ENCODE results near the gene LHFPL3.
A peak's percentile ranks its signal among the peaks of the same experiment; 100 is the strongest.

The LHFPL3 gene

DNA sequence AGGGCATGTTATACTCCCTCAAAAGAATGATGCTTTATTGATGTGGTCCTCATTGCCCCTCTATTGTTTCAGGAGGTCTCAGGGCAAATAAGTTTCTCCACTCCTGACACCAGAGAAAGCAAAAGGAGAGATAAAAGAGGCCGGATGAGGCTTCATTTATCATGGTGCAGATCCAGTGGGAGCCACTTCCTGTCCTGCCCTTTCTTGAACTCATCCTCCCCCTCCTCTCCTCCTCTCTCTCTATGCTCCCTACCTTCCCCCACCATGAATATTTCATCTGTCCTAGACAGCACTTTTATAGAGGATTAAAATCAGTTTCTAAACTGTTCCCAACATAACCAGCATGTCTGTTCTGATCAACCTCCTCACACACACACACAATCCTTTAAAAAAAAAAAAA lies 513.4 kb downstream of the LHFPL3 start:
- Histone ChIP-seq H3K4me1 (ENCODE audit: control insufficient read depth, low read depth, low read length) (no peaks in the 10 kb centered on the region), H3K27ac (ENCODE audit: low read depth, low read length) (no peak overlapping the region), H3K9ac (ENCODE audit: low read length) (no peak overlapping the region), H3K4me2 (ENCODE audit: low read length) (no peak overlapping the region), H3K27me3 (ENCODE audit: insufficient read depth, low read length, poor library complexity) (no peaks in the 10 kb centered on the region), H3K79me2 (ENCODE audit: control insufficient read depth, insufficient read depth, low read length) (no peaks in the 10 kb centered on the region), H3K18ac (ENCODE audit: low read length) (no peak overlapping the region), H4K8ac (ENCODE audit: low read depth, low read length) (no peak overlapping the region), H2BK5ac (ENCODE audit: low read length) (no peak overlapping the region), H3K4ac (ENCODE audit: low read depth, low read length) (no peak overlapping the region), H2BK15ac (replicated peaks; ENCODE audit: low read depth) (no peak overlapping the region), H3K56ac (ENCODE audit: low read length) (no peak overlapping the region), H2BK120ac (ENCODE audit: low read depth, low read length) (no peak overlapping the region), H3K79me1 (ENCODE audit: low read length) (no peaks in the 10 kb centered on the region), H3K4me3 (ENCODE audit: low read length) (no peak overlapping the region), H4K5ac (ENCODE audit: low read length) (no peak overlapping the region), H3K36me3 (ENCODE audit: control insufficient read depth, insufficient read depth, low read length) (no peaks in the 10 kb centered on the region), H2AK5ac (ENCODE audit: low read length) (no peak overlapping the region), H3K23ac (ENCODE audit: low read length) (no peak overlapping the region)
- DNase-seq = no peak
- no CpG with 5 or more reads among the region's 1 CpG for WGBS (ENCODE audit: extremely low coverage, insufficient coverage, low lambda C conversion rate)

DNA sequence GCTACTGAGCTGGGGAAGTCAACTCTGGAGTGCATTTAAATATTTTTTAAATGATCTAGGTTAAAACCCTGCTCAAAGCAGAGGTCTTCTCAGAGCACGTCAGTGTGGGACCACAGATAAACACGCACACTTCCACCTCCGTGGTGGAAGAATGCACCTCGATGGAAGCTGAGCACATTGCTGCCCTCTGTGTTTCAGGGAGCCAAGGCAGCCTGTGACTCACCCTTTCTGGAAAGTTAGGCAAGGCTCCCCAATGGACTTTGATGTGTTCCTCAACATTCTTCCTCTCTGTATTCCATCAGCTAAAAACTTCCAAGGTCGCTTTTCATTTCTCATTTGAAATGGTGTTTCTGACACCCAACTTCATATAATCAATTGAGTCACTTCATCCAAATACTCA lies 514.8 kb downstream of the LHFPL3 start:
- Histone ChIP-seq H4K5ac (ENCODE audit: low read length) (no peak overlapping the region), H3K23ac (ENCODE audit: low read length) (no peak overlapping the region), H3K79me2 (ENCODE audit: control insufficient read depth, insufficient read depth, low read length) (no peaks in the 10 kb centered on the region), H3K9ac (ENCODE audit: low read length) (no peak overlapping the region), H4K8ac (ENCODE audit: low read depth, low read length) (no peak overlapping the region), H2BK15ac (replicated peaks; ENCODE audit: low read depth) (no peak overlapping the region), H2BK120ac (ENCODE audit: low read depth, low read length) (no peak overlapping the region), H3K4me1 (ENCODE audit: control insufficient read depth, low read depth, low read length) (no peaks in the 10 kb centered on the region), H2AK5ac (ENCODE audit: low read length) (no peak overlapping the region), H3K4me3 (ENCODE audit: low read length) (no peak overlapping the region), H3K4me2 (ENCODE audit: low read length) (no peak overlapping the region), H3K79me1 (ENCODE audit: low read length) (no peaks in the 10 kb centered on the region), H3K27ac (ENCODE audit: low read depth, low read length) (no peak overlapping the region), H2BK5ac (ENCODE audit: low read length) (no peak overlapping the region), H3K4ac (ENCODE audit: low read depth, low read length) (no peak overlapping the region), H3K36me3 (ENCODE audit: control insufficient read depth, insufficient read depth, low read length) (no peaks in the 10 kb centered on the region), H3K56ac (ENCODE audit: low read length) (no peak overlapping the region), H3K18ac (ENCODE audit: low read length) (no peak overlapping the region), H3K27me3 (ENCODE audit: insufficient read depth, low read length, poor library complexity) (no peaks in the 10 kb centered on the region)
- DNase-seq = no peak
- no CpG with 5 or more reads among the region's 5 CpGs for WGBS (ENCODE audit: extremely low coverage, insufficient coverage, low lambda C conversion rate)

DNA sequence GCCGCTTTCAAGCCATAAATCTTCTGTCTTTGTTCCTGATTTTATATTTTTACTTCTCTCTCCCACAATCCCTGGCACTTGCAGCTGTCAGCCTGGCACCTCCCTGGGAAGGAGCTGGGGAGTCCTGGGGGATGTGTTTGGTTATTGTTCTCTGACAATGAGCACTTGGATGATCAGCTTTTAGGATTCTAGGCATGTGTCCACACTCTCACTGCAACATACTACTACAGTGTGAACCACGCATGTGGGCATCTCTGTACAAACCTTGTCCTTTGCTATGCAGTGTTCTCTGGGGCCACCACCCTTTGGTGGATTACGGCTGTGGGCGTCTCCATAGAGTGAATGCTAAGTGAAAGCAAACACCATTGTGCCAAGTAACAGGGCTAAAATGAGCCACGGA lies 517.2 kb downstream of the LHFPL3 start:
- H3K27ac ChIP-seq (ENCODE audit: low read depth, low read length) = no peak overlapping the region
- H3K36me3 ChIP-seq (ENCODE audit: control insufficient read depth, insufficient read depth, low read length) = no peaks in the 10 kb centered on the region
- no peak overlapping the region for H3K4me3 ChIP-seq (ENCODE audit: low read length)
- H3K4me2 ChIP-seq (ENCODE audit: low read length) = no peak overlapping the region
- H3K9ac ChIP-seq (ENCODE audit: low read length) = no peak overlapping the region
- H4K8ac ChIP-seq (ENCODE audit: low read depth, low read length) = no peak overlapping the region
- WGBS (ENCODE audit: extremely low coverage, insufficient coverage, low lambda C conversion rate) = no CpG with 5 or more reads among the region's 5 CpGs
- H3K18ac ChIP-seq (ENCODE audit: low read length) = no peak overlapping the region
- no peaks in the 10 kb centered on the region for H3K27me3 ChIP-seq (ENCODE audit: insufficient read depth, low read length, poor library complexity)
- H3K79me1 ChIP-seq (ENCODE audit: low read length) = no peaks in the 10 kb centered on the region
- H3K4ac ChIP-seq (ENCODE audit: low read depth, low read length) = no peak overlapping the region
- no peak overlapping the region for H3K23ac ChIP-seq (ENCODE audit: low read length)
- no peak overlapping the region for H3K56ac ChIP-seq (ENCODE audit: low read length)
- no peak for DNase-seq
- H2BK15ac ChIP-seq (replicated peaks; ENCODE audit: low read depth) = no peak overlapping the region
- H4K5ac ChIP-seq (ENCODE audit: low read length) = no peak overlapping the region
- H2BK120ac ChIP-seq (ENCODE audit: low read depth, low read length) = no peak overlapping the region
- H2BK5ac ChIP-seq (ENCODE audit: low read length) = no peak overlapping the region
- H3K79me2 ChIP-seq (ENCODE audit: control insufficient read depth, insufficient read depth, low read length) = no peaks in the 10 kb centered on the region
- H3K4me1 ChIP-seq (ENCODE audit: control insufficient read depth, low read depth, low read length) = no peaks in the 10 kb centered on the region
- H2AK5ac ChIP-seq (ENCODE audit: low read length) = no peak overlapping the region

DNA sequence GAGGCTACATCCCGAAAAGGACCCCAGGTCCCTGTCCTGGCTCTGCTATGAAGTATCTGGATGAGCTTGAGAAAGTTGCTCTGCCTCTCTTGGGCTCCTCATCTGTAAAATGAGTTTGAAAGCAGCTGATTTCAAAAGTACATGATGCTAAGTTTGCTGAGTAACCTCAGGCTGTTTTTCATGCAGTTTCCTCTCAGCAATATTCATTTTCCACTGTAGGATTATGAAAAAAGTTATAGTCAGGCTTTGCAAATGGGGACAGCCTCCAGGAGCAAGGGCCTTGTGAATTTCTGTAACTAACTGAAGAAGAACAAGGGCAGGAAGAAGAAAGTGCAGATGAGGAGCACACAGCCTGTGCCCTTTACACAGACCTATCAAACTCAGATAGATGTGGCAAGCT lies 518.3 kb downstream of the LHFPL3 start:
- H3K4me2 ChIP-seq (ENCODE audit: low read length) = no peak overlapping the region
- H3K27me3 ChIP-seq (ENCODE audit: insufficient read depth, low read length, poor library complexity) = no peaks in the 10 kb centered on the region
- no CpG with 5 or more reads among the region's 1 CpG for WGBS (ENCODE audit: extremely low coverage, insufficient coverage, low lambda C conversion rate)

DNA sequence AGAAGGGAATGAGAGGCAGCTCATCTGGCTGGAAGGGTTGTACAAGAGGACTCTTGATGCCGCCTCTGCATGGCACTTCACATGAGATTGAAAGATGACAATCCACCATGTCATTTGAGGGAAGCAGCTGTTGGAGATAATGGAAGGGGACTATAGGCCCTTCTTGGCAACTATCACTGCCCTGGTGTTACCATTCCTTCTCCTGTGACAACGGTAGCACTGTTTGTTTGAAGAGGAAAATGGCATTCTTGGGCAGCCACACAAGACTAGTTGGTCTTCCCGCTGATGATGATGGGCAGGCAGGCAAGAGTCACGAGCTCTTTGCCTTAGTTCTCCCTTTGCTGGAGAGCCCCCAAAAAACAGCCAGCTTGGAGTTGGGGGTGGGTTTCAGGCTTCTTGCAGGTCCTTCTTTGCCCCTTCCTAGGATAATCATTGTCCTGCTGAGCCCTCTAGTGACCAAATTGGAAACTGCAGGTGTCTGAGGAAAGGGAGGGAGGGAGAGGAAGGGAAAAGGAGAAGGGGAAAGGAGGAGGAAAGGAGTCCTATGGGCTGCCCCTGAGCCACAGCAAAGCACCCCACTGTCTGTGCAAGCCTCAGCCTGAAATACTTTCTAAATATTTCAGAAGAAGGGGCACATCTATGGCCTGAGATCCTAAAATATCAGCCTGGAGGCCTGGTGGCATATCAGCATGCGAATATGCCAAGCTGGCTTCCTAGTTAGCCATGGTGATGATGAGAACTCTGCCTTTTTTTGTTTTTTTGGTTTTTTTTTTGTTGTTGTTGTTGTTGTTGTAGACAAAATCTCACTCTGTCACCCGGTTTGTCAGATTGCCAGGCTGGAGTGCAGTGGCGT lies 520.0 kb downstream of the LHFPL3 start:
- Histone ChIP-seq H3K9ac (ENCODE audit: low read length) (no peak overlapping the region), H3K4me3 (ENCODE audit: low read length) (no peak overlapping the region), H3K79me1 (ENCODE audit: low read length) (no peaks in the 10 kb centered on the region), H3K4me1 (ENCODE audit: control insufficient read depth, low read depth, low read length) (no peaks in the 10 kb centered on the region), H4K8ac (ENCODE audit: low read depth, low read length) (no peak overlapping the region), H3K4me2 (ENCODE audit: low read length) (no peak overlapping the region), H3K4ac (ENCODE audit: low read depth, low read length) (no peak overlapping the region), H3K27ac (ENCODE audit: low read depth, low read length) (no peak overlapping the region), H3K36me3 (ENCODE audit: control insufficient read depth, insufficient read depth, low read length) (no peaks in the 10 kb centered on the region), H2BK120ac (ENCODE audit: low read depth, low read length) (no peak overlapping the region), H3K23ac (ENCODE audit: low read length) (no peak overlapping the region), H3K79me2 (ENCODE audit: control insufficient read depth, insufficient read depth, low read length) (no peaks in the 10 kb centered on the region), H2BK15ac (replicated peaks; ENCODE audit: low read depth) (no peak overlapping the region), H3K56ac (ENCODE audit: low read length) (no peak overlapping the region), H2AK5ac (ENCODE audit: low read length) (no peak overlapping the region), H3K18ac (ENCODE audit: low read length) (no peak overlapping the region), H3K27me3 (ENCODE audit: insufficient read depth, low read length, poor library complexity) (no peaks in the 10 kb centered on the region), H4K5ac (ENCODE audit: low read length) (no peak overlapping the region), H2BK5ac (ENCODE audit: low read length) (no peak overlapping the region)
- no CpG with 5 or more reads among the region's 7 CpGs for WGBS (ENCODE audit: extremely low coverage, insufficient coverage, low lambda C conversion rate)
- peak; percentile 80 for DNase-seq

More for the DNA sequence above, 518.3 kb downstream of the LHFPL3 start:
- Histone ChIP-seq H3K36me3 (ENCODE audit: control insufficient read depth, insufficient read depth, low read length) (no peaks in the 10 kb centered on the region), H3K9ac (ENCODE audit: low read length) (no peak overlapping the region), H3K27ac (ENCODE audit: low read depth, low read length) (no peak overlapping the region), H3K79me1 (ENCODE audit: low read length) (no peaks in the 10 kb centered on the region), H3K56ac (ENCODE audit: low read length) (no peak overlapping the region), H3K4me1 (ENCODE audit: control insufficient read depth, low read depth, low read length) (no peaks in the 10 kb centered on the region), H3K23ac (ENCODE audit: low read length) (no peak overlapping the region), H4K5ac (ENCODE audit: low read length) (no peak overlapping the region), H4K8ac (ENCODE audit: low read depth, low read length) (no peak overlapping the region), H3K4me3 (ENCODE audit: low read length) (no peak overlapping the region), H2BK120ac (ENCODE audit: low read depth, low read length) (no peak overlapping the region), H2BK15ac (replicated peaks; ENCODE audit: low read depth) (no peak overlapping the region), H3K4ac (ENCODE audit: low read depth, low read length) (no peak overlapping the region), H3K18ac (ENCODE audit: low read length) (no peak overlapping the region), H2BK5ac (ENCODE audit: low read length) (no peak overlapping the region), H3K79me2 (ENCODE audit: control insufficient read depth, insufficient read depth, low read length) (no peaks in the 10 kb centered on the region), H2AK5ac (ENCODE audit: low read length) (no peak overlapping the region)
- DNase-seq = no peak

DNA sequence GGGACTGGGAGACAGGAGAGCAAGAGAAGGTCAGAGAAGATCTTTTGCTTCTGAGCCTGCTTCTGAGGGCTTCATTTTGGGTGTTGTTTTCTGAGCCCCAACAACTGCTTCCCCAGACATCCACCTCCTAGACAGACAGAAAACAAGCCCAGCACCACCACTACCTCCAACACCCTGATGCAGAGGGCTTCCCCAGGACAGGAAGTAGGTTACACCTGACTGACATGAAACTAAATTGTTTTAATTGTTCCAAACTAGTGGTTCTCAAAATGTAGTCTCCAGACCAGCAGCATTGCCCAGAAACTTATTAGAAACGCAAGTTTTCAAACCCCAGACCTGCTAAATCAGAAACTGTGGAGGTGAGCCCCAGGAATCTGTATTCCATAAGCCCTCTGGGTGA lies 522.0 kb downstream of the LHFPL3 start:
- Histone ChIP-seq H2BK15ac (replicated peaks; ENCODE audit: low read depth) (no peak overlapping the region), H2AK5ac (ENCODE audit: low read length) (no peak overlapping the region), H3K36me3 (ENCODE audit: control insufficient read depth, insufficient read depth, low read length) (no peaks in the 10 kb centered on the region), H3K18ac (ENCODE audit: low read length) (no peak overlapping the region), H3K27me3 (ENCODE audit: insufficient read depth, low read length, poor library complexity) (no peaks in the 10 kb centered on the region), H4K5ac (ENCODE audit: low read length) (no peak overlapping the region), H3K9ac (ENCODE audit: low read length) (no peak overlapping the region), H3K4ac (ENCODE audit: low read depth, low read length) (no peak overlapping the region), H3K79me2 (ENCODE audit: control insufficient read depth, insufficient read depth, low read length) (no peaks in the 10 kb centered on the region), H3K27ac (ENCODE audit: low read depth, low read length) (no peak overlapping the region), H3K4me3 (ENCODE audit: low read length) (no peak overlapping the region), H4K8ac (ENCODE audit: low read depth, low read length) (no peak overlapping the region), H3K4me1 (ENCODE audit: control insufficient read depth, low read depth, low read length) (no peaks in the 10 kb centered on the region), H3K56ac (ENCODE audit: low read length) (no peak overlapping the region), H3K4me2 (ENCODE audit: low read length) (no peak overlapping the region), H2BK5ac (ENCODE audit: low read length) (no peak overlapping the region), H2BK120ac (ENCODE audit: low read depth, low read length) (no peak overlapping the region), H3K79me1 (ENCODE audit: low read length) (no peaks in the 10 kb centered on the region), H3K23ac (ENCODE audit: low read length) (no peak overlapping the region)
- no peak for DNase-seq
- no CpG with 5 or more reads among the region's 1 CpG for WGBS (ENCODE audit: extremely low coverage, insufficient coverage, low lambda C conversion rate)
